ENCODE measurements around the gene C5orf58.

Gene C5orf58

DNA sequence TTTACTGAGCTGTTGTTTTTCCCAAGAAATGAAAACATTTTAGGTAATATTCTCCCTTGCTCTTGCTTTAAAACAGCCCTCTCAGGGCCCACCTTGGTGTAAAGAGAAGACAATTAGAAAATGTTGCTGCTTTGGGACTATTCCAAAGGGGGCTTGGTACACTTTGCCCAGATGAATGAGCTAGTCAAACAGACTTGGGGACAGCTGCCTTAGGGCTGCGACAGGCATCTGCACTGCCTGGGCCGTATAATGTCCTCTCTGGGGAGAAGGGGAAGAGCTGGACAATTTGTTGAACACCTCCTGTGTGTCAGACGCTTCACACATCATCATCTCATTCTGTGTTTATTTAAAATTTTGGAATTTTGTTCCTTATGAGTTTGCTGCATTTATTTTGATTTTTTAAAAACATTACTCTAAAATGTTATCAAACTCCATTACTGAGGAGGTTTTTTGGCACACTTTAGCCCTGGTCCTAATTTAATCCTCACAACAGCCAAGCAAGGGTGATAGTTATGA lies 28.8 kb downstream of the C5orf58 start:
- DNase-seq, result no peak

DNA sequence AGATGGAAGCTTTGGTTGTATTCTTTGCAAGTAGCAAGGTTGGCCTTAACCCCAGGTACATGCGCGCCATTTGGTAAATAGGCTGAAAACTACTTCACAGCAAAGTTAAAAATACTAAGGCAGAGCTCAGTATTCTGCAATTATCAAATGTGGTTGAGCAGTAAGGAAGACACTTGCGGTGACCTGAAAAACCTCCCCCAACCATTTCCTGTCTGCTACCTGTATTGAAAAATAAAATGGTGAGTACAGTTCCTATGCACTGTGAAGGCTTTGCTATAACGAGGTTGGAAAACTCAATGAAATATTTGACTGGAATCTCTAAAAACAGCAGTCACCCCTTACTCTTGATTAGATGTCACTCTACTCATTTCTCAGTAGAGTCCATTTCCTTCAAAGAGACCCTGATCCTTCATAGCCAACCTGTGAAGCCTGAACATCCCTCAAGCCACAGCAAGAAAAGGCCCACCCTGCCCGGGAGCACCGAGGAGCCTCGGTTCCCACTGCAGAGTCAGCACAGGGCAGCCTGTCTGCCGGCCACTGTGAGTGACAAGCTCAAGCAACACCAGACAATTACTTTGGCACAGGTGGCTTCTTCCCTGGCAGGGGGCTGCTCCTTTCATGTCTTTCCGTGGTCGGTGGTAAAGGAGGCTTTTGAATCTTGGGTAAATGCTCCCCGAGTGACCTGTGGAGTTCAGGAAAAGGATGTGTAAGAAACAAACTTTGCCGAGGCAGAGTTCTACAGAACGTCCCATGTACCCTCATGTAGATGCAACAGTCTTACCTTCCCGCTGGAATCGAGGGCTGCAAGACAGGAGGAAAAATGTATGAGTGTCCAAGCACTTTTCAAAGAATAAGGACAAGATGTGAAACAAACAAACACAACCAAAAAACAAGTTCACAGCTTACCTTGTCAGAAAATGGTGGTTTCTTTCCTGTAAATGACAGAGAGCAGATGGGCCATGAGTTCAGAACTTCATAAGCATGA lies 29.6 kb downstream of the C5orf58 start:
- DNase-seq, result no peak

DNA sequence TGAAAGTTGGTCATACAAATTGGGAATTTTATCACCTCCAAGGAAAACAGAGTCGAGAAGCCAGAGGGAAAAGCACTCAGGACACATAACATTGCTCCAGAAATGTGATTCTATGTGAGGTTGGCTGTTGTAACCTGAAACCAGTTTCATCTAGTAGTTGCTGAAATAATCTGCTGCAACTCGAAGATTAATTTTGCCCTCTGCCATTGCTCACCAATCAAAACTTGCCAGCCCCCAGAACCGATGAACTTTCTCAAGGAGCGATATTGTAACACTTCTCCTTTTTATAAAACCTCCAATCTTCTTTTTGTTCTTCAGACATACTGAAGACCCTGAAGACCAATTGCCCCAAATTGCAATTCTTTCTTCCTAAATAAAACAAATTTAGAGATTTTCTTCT lies 31.1 kb downstream of the C5orf58 start:
- no peak for DNase-seq

DNA sequence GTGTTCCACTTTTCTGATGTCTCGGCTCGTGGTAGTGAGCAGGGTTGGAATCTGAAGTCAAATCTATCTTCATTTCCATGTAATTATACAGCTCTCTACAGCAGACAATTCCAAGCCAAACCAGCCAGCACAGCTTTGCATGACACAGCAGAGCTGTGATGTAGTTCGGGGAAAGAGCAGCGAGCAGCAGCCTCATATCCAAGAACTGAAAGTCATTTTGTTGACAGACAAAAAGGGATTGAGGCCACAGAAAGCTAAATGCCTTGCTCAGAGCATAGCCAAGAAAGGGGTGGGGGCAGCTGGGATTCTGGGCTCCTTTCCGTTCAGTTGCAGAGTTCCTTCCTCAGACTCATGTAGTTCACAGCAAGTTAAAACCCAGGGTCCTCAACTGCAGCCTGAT lies 32.7 kb downstream of the C5orf58 start:
- no peak for DNase-seq

DNA sequence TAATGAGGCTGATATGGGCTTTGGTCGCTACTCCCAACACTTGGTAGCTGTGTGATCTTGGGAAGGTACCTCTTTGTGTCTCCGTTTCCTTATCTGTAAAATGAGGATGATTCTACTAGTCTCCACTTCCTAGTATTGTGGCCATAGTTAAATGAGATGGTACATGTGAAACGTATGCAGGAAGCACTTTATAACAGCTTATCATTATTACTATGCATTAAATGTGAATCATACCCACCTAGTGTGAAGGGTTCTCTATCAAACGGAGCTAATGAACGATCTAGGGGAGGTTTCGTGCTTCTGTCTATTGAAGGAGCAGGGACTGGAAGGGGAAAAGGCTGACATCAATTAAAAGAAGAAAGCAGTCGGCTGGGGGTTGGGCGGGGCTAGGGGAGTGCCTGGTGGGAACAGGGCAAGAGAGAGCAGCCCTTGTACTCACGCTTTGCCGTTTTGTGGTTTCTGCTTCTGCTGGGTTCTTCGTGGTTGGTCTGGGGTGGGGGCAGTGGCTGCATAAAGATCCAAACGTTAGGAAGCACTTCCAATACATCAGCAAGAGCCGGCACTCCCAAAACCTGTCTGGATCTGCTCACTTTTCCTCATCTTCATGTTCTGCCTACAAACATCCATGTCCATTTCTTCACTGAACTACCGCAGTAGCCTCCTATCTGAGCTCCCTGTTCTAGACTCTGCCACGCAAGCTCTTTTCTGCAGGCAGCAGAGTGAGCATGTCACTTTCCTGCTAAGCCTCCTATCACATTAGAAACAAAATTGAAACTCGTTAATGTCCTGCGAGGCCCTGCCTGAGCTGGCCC lies 34.0 kb downstream of the C5orf58 start:
- DNase-seq, result peak; percentile 63 to 71

DNA sequence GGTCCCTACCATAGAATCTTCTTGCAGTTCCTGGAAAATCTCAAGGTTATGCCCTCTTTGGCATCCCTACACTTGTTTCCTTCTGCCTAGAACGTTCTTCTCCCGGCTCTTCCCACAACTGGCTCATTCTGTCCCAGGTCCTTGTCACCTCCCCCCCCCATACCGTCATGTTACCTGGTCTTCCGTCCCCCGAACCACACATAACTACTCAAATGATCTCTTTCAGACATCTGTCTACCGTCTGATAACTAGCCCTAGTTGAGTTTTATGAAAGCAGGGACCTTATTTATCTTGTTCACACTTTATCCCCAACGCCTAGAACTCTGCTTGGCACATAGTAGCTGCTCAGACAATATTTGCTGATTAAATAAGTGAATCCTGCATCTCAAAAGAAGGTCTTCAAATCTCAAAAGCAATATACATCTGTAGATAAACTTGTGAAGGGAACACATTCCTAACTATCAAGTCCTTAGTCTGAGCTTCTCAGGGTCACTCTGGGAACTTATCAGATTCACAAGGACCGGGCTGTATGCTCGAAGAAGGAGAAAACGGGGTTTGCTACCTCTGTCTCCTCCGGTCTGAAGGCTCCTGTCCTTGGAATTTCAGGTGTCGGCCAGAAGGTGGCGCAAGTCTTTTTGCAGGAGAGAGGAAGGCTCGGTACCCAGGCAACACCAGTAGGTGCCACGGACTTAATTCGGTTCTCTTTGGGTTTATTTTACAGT lies 34.8 kb downstream of the C5orf58 start:
- DNase-seq, result peak; percentile 84 to 85

DNA sequence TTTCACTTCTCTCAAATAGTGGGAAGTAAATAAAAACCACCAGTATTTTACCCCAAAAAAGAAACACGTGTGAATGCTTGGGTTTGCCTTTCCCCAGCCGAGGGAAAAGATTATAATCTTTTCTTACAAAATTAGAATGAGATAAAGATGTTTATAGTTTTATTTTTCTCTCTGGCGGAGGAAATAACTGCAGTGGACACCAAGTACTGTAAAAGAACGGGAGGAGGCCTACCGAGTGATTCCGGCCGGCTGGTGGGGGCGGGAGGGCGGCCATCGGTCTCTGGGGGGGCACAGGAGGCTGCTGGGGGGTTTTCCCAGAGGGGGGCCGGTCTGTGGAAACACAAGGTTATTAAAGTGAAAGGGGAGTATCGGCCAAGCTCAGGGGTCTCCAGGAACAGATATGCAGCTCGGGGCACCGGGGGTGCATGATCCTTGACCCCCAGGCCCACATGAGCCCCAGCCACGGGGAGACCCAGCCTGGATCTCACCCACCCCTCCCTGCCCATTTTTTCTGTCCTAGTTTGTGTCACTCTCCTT lies 35.4 kb downstream of the C5orf58 start:
- no peak for DNase-seq

DNA sequence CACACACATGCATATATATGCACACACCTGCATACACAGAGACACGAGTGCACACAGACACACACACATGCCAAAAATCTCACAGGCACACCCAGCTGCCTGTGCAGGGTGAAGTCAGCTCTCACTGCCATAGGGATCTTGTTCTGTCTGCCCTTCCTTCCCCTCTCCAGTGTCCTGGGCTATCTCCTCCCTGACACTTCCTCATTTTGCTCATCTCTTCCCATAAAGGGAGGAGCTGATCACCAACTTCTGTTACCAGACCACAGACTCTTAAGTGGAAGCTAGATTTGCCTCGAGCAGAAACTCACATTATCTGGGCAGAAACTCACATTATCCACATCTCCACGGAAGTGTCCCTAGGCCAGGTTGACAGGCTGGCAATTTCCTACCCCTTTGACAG lies 36.1 kb downstream of the C5orf58 start:
- DNase-seq, result no peak

DNA sequence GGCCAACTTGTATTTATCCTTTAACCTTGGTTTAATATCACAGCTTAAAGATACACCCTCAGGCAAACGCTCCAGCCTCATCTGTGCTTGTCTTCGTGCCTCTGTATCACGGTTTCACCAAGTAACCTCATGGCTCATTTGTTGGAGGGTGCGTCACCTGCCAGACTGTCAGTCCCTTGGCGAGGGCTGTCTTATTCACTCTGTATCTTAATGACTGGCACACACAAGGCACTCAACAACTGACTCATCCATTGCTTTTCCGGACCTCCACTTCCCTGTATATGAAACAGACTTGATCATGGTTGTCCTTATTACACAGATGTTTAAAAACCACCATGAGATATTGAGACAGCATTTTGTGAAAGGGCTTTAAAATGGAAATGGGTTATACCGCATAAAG lies 36.8 kb downstream of the C5orf58 start:
- DNase-seq, result peak in 1 of 2 donors; percentile 69

DNA sequence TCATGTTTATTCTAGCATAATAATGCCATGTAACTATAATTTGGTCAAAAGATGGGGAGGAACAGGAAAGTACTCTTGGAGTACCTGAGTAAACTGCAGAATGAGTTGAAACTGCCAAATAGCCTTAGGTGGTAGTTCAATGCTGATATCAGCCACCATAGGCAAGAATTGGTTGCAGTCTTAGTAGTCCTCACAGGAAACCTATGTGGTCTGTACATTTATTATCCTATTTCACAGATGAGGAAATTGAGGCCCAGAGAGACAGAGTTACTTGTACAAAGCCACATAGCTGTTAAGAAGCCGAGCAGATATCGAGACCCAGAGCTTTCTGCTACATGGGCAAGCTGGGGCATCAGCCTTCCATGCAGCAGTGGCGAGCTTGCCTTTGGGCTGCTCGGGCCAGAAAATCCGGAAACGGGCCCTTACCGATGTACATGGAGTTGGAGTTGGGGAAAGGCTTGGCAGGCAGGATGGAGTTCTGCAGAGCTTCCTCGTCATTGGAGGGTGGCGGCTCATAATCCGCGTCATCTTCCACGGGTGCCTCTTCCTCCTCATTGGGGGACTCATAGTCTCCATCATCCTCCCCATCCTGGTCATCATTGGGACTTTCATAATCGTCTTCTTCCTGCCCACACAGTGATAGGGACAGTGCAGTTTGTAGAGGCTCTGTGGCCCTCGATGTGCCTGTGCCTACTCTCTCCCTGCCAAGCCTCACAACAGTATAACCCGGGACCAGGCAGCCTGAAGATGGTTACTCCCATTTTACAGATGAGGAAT lies 37.7 kb downstream of the C5orf58 start:
- DNase-seq, result no peak

DNA sequence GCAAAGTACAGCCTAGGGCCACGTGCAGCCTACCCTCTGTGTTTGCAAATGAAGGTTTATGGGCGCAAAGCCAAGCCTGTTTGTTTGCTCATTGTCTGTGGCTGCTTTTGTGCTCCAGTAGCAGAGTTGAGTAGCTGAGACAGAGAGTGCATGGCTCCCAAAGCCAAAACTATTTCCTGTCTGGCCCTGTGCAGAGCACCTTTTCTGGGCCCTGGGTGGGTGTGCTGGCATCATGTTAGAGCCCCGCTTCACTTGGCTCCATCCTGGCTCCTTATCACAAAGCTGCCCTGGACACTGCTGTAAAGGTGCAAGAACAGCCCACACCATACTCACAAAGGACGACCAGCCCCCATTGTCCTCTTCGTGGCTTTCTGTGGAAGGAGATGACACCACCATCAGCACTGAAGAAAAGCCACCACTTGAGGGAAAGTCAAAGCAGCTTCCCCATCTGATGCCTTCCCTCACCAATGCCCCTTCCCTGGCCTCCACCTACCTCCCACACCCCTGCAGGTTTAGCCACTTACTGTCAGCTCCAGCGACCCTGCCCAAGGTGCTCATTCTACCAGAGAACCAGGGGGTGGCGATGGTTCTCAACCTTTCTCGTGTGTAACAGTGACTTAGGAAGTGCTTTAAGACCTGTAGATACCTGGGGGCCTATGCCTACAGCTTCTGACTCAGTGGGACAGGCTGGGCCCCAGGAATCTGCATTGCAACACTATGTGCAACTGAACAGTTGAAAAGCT lies 41.4 kb downstream of the C5orf58 start:
- peak; percentile 64 to 70 for DNase-seq

DNA sequence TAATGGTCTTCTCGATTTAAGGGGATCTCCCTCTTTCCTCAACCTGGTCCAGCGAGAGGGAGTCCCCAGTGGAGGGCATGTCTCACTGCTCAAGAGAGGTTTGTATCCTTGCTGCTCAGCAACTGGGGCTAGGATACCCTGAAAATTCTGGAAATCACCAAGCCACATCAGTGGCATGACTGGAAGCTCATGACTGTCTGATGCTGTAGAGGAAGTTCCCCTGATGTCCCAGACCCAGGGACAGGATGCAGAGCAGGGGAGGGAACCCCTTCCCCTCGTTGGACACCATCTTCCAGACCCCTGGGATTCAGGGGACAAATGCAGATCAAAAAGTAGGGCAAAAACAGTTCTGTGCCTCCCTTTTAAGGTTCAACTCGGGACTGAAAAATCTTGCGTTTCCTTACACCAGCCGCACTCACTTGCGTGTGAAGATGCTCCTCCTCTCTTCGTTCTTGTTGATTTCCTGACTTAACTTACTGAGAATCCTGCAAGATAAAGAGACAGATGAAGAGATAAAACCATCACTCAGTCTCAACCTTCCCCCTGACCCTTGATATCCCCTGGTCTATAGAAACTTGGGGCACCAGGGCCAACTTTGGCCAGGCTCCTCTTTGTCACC lies 42.7 kb downstream of the C5orf58 start:
- no peak for DNase-seq

DNA sequence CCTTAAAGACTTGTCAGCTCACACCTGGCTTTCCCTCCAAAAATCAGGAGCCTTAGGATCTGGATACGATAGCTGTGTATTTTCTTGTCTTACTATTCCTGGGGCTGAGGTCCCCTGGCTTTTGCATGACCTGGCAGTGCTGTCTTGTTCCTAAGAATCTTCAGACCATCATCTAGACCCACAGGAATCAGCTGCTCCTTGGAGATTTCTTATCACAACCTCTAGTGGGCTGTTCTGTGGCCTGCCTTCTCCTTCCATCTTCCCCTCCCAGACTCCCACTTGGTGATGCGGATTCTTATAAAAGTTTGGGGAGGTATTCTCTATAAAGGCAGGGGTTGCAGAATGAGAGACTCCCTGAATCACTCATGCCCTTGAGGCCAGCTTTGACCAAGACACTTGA lies 43.4 kb downstream of the C5orf58 start:
- no peak for DNase-seq

DNA sequence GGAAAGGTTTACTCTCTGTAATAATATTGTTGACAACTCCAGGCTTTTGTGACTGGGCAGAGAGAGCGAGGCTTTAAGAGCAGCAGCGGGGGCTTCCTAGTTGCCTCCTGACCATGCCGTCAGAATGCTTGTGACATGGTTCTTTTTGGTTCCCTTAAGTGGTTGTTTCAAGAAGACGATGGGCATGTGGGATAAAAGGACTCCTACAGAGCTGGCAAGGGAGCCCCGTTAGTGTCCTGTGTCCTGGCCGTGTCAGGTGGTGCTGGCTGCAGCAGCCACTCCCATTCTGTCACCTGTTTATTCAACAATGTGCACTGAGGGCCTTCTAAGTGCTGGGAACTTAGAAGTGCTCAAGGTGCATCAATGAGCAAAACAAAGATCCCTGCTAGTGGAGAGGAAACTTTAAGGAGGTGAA lies 45.1 kb downstream of the C5orf58 start:
- DNase-seq, result no peak

DNA sequence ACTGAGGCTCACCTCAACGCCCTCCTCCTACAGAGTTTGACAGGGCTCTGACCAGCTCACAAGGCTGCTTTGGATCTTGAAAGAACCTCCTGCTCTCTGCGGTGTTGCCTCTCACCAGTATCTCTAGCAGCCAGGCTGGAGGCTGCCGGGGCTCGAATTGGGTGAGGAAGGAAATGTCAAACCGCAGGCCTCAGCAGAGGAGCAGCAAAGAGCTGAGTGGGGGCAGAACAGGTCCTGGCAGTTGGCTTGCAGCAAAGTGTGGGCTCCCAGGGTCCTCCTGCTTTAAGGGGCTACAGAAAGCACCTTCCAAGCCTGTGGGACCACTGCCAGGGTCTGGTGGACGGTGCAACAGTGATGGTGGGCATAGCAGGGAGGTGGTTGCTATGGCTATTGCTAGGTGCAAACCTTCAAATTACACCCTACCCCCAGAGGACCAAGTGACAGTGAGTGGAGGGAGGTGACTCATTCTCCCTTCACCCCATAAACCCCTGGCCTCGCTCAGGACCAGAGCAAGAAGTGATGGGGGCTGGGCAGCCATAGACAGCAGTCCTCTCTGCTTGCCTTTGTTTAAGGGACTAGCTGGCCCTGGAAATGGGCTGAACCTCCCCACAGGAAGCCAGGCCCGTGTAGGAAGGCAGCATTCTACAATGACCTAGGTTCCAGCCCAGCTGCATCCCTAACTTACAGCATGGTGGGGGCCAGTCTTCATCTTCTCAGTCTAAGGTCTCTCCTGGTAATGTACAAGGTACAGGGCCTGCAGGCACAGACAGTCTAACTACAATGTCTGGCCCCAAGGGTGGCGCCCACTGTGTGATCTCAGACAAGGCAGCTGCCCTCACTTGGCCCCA lies 46.0 kb downstream of the C5orf58 start:
- DNase-seq, result peak; percentile 82

DNA sequence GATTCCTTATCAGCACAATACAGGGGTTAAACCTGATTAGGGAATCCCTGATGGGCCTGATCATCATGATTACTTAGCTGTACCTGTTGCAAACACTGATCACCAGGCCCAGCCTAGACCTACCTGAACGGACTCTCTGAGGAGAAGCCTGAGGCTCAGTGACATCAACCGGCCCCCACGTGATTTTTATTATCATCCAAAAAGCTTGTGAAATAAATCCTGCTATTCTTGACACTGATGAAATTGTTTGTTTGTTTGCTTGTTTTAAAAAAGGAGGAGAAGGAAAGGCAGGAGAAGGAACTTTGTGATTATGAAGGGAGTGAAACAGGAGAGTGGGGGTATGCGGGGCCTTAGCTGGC lies 46.7 kb downstream of the C5orf58 start:
- DNase-seq, result no peak

DNA sequence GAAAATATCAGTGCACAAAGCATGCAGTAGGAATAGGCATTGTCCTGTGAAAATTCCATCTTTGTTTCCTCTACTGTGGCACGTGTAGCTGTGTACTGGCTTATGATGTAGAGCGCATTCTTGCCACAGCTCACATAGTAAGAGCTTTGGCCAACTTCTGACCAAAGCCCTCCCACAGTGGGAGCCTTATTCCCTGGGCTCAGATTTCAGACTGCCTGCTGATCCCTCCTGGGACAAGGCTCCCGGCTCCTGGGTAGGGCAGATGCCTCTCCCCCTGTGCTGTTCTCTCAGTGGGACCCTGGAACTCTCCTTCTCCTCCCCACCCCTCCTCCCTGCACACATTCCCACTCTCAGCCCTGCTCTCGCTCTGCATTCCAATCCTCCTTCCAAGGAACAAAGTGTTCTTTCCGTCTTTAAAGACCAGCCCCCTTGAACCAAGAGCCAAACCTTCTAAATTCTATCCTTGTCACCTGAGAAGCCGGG lies 47.3 kb downstream of the C5orf58 start:
- DNase-seq, result no peak

DNA sequence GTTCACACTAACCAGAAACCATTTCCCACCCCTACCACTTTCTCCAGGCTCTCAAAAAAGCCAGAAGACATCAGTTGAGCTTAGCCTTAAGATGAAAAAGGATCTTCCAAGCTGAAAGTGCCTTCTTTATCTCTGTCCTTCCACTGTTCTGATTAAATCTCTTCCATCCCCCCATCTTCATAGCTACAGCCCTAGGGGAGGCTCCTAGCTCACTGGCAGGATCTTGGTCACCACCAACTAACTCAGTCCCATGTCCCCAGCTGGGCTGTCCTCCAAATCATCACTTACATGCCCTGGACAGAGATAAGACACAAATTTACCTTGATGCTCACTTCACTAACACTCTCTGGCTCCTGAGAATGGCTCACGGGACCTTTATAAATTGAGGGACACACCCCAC lies 50.5 kb downstream of the C5orf58 start:
- no peak for DNase-seq

DNA sequence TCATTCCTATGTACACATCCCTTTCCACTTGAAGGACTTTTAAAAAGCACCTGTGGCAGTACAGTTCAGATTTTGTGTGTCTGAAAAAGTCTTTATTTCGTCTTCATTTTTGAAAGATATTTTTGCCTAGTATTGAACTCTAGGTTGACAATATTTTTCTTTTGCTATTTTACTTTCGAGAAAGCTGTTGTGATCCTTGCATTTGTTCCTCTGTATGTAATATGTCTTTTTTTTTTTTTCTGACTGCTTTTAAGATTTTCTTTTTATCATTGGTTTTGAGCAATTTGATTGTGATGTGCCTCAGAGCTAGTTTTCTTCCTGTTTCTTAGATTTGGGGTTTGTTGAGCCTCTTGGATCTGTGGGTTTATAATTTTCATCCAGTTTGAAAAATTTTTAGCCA lies 51.4 kb downstream of the C5orf58 start:
- DNase-seq, result no peak

DNA sequence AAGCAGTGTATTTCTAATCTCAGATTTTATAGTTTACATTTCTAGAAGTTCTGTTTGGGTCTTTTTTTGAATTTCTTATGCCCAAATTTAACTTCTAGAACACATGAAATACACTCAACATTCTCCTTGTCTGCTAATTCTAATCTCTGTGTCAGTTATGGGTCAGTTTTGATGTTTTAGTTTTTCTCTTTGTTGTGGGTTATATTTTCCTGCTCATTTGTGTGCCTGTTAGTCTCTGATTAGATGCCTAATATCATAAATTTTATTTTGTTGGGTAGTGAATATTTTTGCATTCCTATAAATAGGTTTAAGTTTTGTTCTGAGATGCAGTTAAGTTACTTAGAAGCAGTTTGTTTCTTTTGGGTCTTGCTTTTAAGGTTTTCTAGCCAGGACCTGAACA lies 52.4 kb downstream of the C5orf58 start:
- DNase-seq, result no peak

Data from stimulated activated CD4-positive, alpha-beta T cell treated with anti-CD3 and anti-CD28 coated beads, Interleukin-2, amount 100 ng/mL, for 24 hours (primary cell).